Measurements from ENCODE around the gene MYADM. TPM values are rescaled to one million over a fixed set of nuclear protein-coding genes. Genes with fewer than 3 reads are reported as not detected.

MYADM gene
- total RNA-seq, 3 donors from 2014 or later, result 47.0 to 193 (median 67.7) TPM

- DNase-seq (no peak), ATAC-seq (no peak)
- TF ChIP-seq CTCF (IDR thresholded peaks at IDR 0.05), result no peak
- Histone ChIP-seq H3K36me3 (ENCODE audit: low read depth) (no peaks in the 10 kb centered on the region), H3K9me3 (no peaks in the 10 kb centered on the region), H3K4me1 (ENCODE audit: low read depth) (peaks cover 26% of the 10 kb centered on the region), H3K4me3 (no peak overlapping the region)
- intact Hi-C loops (cut with DNase I, micrococcal nuclease), result no loop called here
Observed at GRCh38 chr19:53871454-53871853, 3.8 kb downstream of the MYADM start.

GRCh38 chr19:53872762-53873161, 5.1 kb downstream of the MYADM start:
- peaks cover 19% of the 10 kb centered on the region for H3K4me1 ChIP-seq (ENCODE audit: low read depth)
- ATAC-seq, result no peak

GRCh38 chr19:53873773-53874605, 6.3 kb downstream of the MYADM start:
- ATAC-seq (no peak), DNase-seq (no peak)
- H3K4me1 ChIP-seq (ENCODE audit: low read depth), result peaks cover 23% of the 10 kb centered on the region
- H3K4me3 ChIP-seq, result no peak overlapping the region
- no peaks in the 10 kb centered on the region for H3K9me3 ChIP-seq
- no peak for TF ChIP-seq CTCF (IDR thresholded peaks at IDR 0.05)
- intact Hi-C loops (cut with DNase I, micrococcal nuclease), result no loop called here
- H3K36me3 ChIP-seq (ENCODE audit: low read depth), result no peaks in the 10 kb centered on the region

More at GRCh38 chr19:53872762-53873161, 5.1 kb downstream of the MYADM start:
- no peak overlapping the region for H3K4me3 ChIP-seq
- intact Hi-C loops (cut with DNase I, micrococcal nuclease), result no loop called here
- TF ChIP-seq CTCF (IDR thresholded peaks at IDR 0.05), result no peak
- DNase-seq, result no peak
- no peaks in the 10 kb centered on the region for H3K36me3 ChIP-seq (ENCODE audit: low read depth)
- no peaks in the 10 kb centered on the region for H3K9me3 ChIP-seq

GRCh38 chr19:53874606-53874990, 6.9 kb downstream of the MYADM start:
- Histone ChIP-seq H3K36me3 (ENCODE audit: low read depth) (no peaks in the 10 kb centered on the region), H3K4me1 (ENCODE audit: low read depth) (peaks cover 27% of the 10 kb centered on the region), H3K4me3 (no peak overlapping the region), H3K9me3 (no peaks in the 10 kb centered on the region)
- ATAC-seq (no peak), DNase-seq (no peak)
- no peak for TF ChIP-seq CTCF (IDR thresholded peaks at IDR 0.05)
- intact Hi-C loops (cut with DNase I, micrococcal nuclease), result no loop called here

GRCh38 chr19:53875602-53876325, 8.1 kb downstream of the MYADM start:
- H3K36me3 ChIP-seq (ENCODE audit: low read depth), result no peaks in the 10 kb centered on the region
- no peak for ATAC-seq
- H3K4me3 ChIP-seq, result no peak overlapping the region
- no peaks in the 10 kb centered on the region for H3K9me3 ChIP-seq
- peaks cover 27% of the 10 kb centered on the region for H3K4me1 ChIP-seq (ENCODE audit: low read depth)
- TF ChIP-seq CTCF (IDR thresholded peaks at IDR 0.05), result no peak
- intact Hi-C loops (cut with DNase I, micrococcal nuclease), result no loop called here
- DNase-seq, result no peak

All from mucosa of descending colon (tissue), 3 donors.